Esophagus muscularis mucosa (tissue), 4 donors: Measurements from ENCODE around the gene SV2C.

Experiments
- CTCF ChIP-seq, 3 experiments: fragments of 200-600 bp in 2 of 3; fragments of 450-650 bp in 1 of 3; sonication (generic) in 2 of 3; IDR thresholded peaks; one replicate each; pipeline ENCODE4 v1.5.1; 2017 to 2019; ENCODE audit warnings: antibody characterized with exemption in 3 of 3, mild to moderate bottlenecking in 2 of 3, moderate library complexity in 1 of 3
- EP300 ChIP-seq: sonication (generic); formaldehyde crosslinking; IDR thresholded peaks from one replicate; pipeline ENCODE4 v1.6.1; 2017; ENCODE audit warnings: antibody characterized with exemption
- POLR2A ChIP-seq: fragments of 450-650 bp; IDR thresholded peaks from one replicate; pipeline ENCODE4 v1.6.1; 2017; ENCODE audit warnings: antibody characterized with exemption, moderate library complexity, mild to moderate bottlenecking, low read depth
- POLR2AphosphoS5 ChIP-seq, 2 donors: sonication (generic); formaldehyde crosslinking; IDR thresholded peaks; one replicate each; pipeline ENCODE4 v1.6.1; 2017; ENCODE audit warnings: antibody characterized with exemption in 2 of 2

DNA sequence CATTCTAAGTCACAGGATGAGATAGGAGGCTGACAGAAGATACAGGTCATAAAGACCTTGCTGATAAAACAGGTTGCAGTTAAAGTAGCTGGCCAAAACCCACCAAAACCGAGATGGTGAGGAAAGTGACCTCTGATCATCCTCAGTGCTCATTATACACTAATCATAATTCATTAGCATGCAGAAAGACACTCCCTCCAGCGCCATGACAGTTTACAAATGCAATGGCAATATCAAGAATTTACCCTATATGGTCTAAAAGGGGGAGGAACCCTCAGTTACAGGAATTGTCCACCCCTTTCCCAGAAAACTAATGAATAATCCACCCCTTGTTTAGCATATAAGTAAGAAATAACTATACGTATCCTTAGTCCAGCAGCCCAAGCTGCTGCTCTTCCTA, 256.7 kb downstream of the SV2C start:
- TF ChIP-seq POLR2A (no peak), CTCF (IDR thresholded peaks at IDR 0.05) (no peak), POLR2AphosphoS5 (IDR thresholded peaks at IDR 0.05) (no peak), EP300 (no peak)
